OCI-LY3 (cell line): Measurements from ENCODE around the gene CD2AP.

Source experiments
- H2AFZ ChIP-seq: fragments of 200-600, 300-600 bp; shearing (Covaris generic); 2 replicates; pipeline ENCODE4 v1.6.0; 2014; ENCODE audit warnings: antibody characterized with exemption, low read depth, low read length
- H3K27ac ChIP-seq: fragments of 200-600, 300-600 bp; sonication (generic); 2 replicates; pipeline ENCODE4 v1.5.1; 2014; ENCODE audit warnings: mild to moderate bottlenecking, low read length, moderate library complexity, mixed read lengths
- H3K27me3 ChIP-seq: fragments of 200-600, 300-600 bp; sonication (generic); 2 replicates; pipeline ENCODE4 v1.6.1; 2014; ENCODE audit warnings: low read depth, low read length, mixed read lengths
- H3K36me3 ChIP-seq: fragments of 200-600, 300-600 bp; sonication (generic); replicated peaks from 2 replicates; pipeline ENCODE3; 2014; ENCODE audit warnings: low read depth, low read length, mixed read lengths
- H3K4me1 ChIP-seq: fragments of 300-600, 200-600 bp; sonication (generic); 2 replicates; pipeline ENCODE4 v1.6.1; 2014; ENCODE audit warnings: low read length, mixed read lengths
- H3K4me2 ChIP-seq: fragments of 200-600, 300-600 bp; sonication (generic); 2 replicates; pipeline ENCODE4 v1.6.1; 2014; ENCODE audit warnings: low read length, mixed read lengths
- H3K4me3 ChIP-seq: fragments of 300-600, 200-600 bp; sonication (generic); 2 replicates; pipeline ENCODE4 v1.5.1; 2014; ENCODE audit warnings: antibody characterized with exemption, mild to moderate bottlenecking, low read length, moderate library complexity
- H3K79me2 ChIP-seq: fragments of 300-600, 200-600 bp; shearing (Covaris generic); 2 replicates; pipeline ENCODE4 v1.6.1; 2014; ENCODE audit warnings: mild to moderate bottlenecking, low read length, mixed read lengths
- H3K9ac ChIP-seq: fragments of 300-600, 200-600 bp; shearing (Covaris generic); 2 replicates; pipeline ENCODE4 v1.6.0; 2014; ENCODE audit warnings: mild to moderate bottlenecking, low read length, moderate library complexity
- H3K9me3 ChIP-seq: fragments of 200-600, 300-600 bp; shearing (Covaris generic); 2 replicates; pipeline ENCODE4 v1.6.1; 2014; ENCODE audit warnings: low read length, mixed read lengths; ENCODE audit not compliant: insufficient read depth
- H4K20me1 ChIP-seq: fragments of 200-600, 300-600 bp; sonication (generic); 2 replicates; pipeline ENCODE4 v1.6.1; 2016; ENCODE audit warnings: low read length, mixed read lengths; ENCODE audit not compliant: insufficient read depth
- CTCF ChIP-seq: fragments of 200-600, 300-600 bp; sonication (generic); IDR thresholded peaks from 2 replicates; pipeline ENCODE4 v1.5.1; 2014; ENCODE audit warnings: antibody characterized with exemption, low read length, low read depth
- EZH2phosphoT487 ChIP-seq: fragments of 200-600 bp; shearing (Covaris generic); IDR thresholded peaks from 2 replicates; pipeline ENCODE4 v1.6.1; 2018; ENCODE audit warnings: antibody characterized with exemption, mixed run types, low read depth

The CD2AP gene

DNA sequence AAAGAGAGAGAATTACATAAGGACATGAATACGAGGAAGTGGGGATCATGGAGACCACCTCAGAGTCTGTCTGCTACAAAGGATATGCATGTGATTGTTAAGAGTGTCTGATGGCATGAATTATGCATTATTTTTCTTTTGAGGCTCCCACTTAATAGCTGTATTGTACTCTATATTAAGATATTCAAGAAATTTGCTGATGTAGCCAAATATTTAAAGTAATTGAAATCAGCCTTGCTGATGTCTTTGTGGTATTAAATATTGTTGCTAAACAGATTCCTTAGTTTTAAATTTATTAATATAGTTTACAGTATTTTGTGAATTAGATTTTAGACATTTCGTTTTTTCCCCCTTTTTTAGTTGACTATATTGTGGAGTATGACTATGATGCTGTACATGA, 25.3 kb downstream of the CD2AP start:
- no peak overlapping the region for H3K9ac ChIP-seq
- peaks cover 72% of the 10 kb centered on the region for H4K20me1 ChIP-seq
- TF ChIP-seq CTCF = no peak
- TF ChIP-seq EZH2phosphoT487 = no peak
- H2AFZ ChIP-seq = no peak overlapping the region
- no peak overlapping the region for H3K27ac ChIP-seq
- no peaks in the 10 kb centered on the region for H3K27me3 ChIP-seq
- H3K4me1 ChIP-seq = peaks cover 5% of the 10 kb centered on the region
- peaks cover 81% of the 10 kb centered on the region for H3K79me2 ChIP-seq
- no peak overlapping the region for H3K4me3 ChIP-seq
- no peak overlapping the region for H3K4me2 ChIP-seq
- peaks cover 4% of the 10 kb centered on the region; the same call in 1 of the 2 replicates for H3K9me3 ChIP-seq
- H3K36me3 ChIP-seq = peaks cover 26% of the 10 kb centered on the region

DNA sequence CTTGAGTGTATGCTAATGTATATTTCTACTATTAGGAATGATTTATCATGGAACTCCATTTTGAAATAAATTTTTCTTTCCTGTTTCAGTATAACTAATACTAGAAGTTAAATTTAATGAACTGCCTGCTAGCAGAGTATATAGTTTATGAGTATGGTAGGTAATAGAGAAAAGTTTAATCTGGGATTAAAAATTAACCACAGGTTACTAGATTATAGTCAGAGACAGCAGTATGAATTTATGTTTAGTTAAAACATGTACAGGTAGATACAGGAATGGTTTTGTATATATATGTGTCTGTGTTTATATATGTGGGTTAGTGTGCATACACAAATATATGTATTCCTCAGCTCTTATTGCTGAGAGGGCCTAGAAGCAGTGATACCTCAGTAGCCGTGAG, 32.3 kb downstream of the CD2AP start:
- peaks cover 66% of the 10 kb centered on the region for H3K36me3 ChIP-seq

DNA sequence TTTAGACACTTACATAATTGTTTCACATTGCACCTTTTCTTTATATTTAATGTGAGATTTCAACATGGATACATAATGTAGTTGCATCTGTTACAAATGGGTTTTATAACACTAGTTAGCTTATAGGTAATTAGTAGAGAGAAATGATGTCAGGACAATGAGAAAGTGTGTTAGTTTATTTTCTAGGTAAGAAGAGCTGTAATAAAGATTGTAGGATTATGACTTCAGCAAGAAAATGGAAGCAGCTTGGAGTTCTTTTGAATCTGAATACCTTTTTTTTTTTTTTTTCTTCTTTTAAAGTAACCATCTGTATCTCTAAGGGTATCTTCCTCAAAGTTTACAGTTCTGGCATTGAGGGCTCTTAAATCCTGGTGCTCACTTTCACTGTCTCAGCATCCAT, 35.3 kb downstream of the CD2AP start:
- no peak overlapping the region for H3K4me3 ChIP-seq
- H3K9me3 ChIP-seq = peaks cover 14% of the 10 kb centered on the region; the same call in 1 of the 2 replicates
- H3K9ac ChIP-seq = no peak overlapping the region
- H3K27ac ChIP-seq = no peak overlapping the region
- H3K27me3 ChIP-seq = no peaks in the 10 kb centered on the region
- H4K20me1 ChIP-seq = peaks cover 56% of the 10 kb centered on the region
- H3K4me2 ChIP-seq = no peak overlapping the region
- H3K4me1 ChIP-seq = peaks cover 18% of the 10 kb centered on the region
- no peak overlapping the region for H2AFZ ChIP-seq
- no peak for TF ChIP-seq EZH2phosphoT487
- TF ChIP-seq CTCF = no peak
- H3K79me2 ChIP-seq = peaks cover 90% of the 10 kb centered on the region
- H3K36me3 ChIP-seq = peaks cover 58% of the 10 kb centered on the region

More for the DNA sequence above, 32.3 kb downstream of the CD2AP start:
- H3K79me2 ChIP-seq = peaks cover 74% of the 10 kb centered on the region
- H4K20me1 ChIP-seq = peaks cover 39% of the 10 kb centered on the region
- peaks cover 18% of the 10 kb centered on the region; the same call in 1 of the 2 replicates for H3K9me3 ChIP-seq
- no peak overlapping the region for H3K4me3 ChIP-seq
- peaks cover 23% of the 10 kb centered on the region for H3K4me1 ChIP-seq
- no peaks in the 10 kb centered on the region for H3K27me3 ChIP-seq
- TF ChIP-seq CTCF = no peak
- H3K27ac ChIP-seq = no peak overlapping the region
- no peak overlapping the region for H2AFZ ChIP-seq
- no peak overlapping the region for H3K4me2 ChIP-seq
- no peak overlapping the region for H3K9ac ChIP-seq

GRCh38 chr6:47519279-47519678, 41.7 kb downstream of the CD2AP start:
- Histone ChIP-seq H3K79me2 (peaks cover 90% of the 10 kb centered on the region), H3K4me3 (no peak overlapping the region), H3K9me3 (no peaks in the 10 kb centered on the region), H4K20me1 (peaks cover 83% of the 10 kb centered on the region), H2AFZ (no peak overlapping the region), H3K36me3 (peaks cover 6% of the 10 kb centered on the region), H3K27me3 (no peaks in the 10 kb centered on the region), H3K27ac (no peak overlapping the region), H3K4me1 (peaks cover 6% of the 10 kb centered on the region), H3K9ac (no peak overlapping the region), H3K4me2 (no peak overlapping the region)
- TF ChIP-seq EZH2phosphoT487 (no peak), CTCF (no peak)
